ENCODE data around the gene SLC2A13. TPM values are rescaled to one million over a fixed set of nuclear protein-coding genes. Genes with fewer than 3 reads are reported as not detected.
"Not testable (repeated sequence)": the region's sequence is repeated elsewhere in the genome, so short reads cannot be mapped to it uniquely, and the experiment has no call there.

SLC2A13 gene
- total and polyA plus RNA-seq, 8 donors, result 2.7 to 10.7 (median 6.8) TPM

GRCh38 chr12:39930101-39930500 lies 175.8 kb downstream of the SLC2A13 start:
- ATAC-seq (no peak), FAIRE-seq (no peak), DNase-seq (no peak)
- Histone ChIP-seq H3K4me3 (no peak overlapping the region), H3K27me3 (no peaks in the 10 kb centered on the region), H3K9me3 (no peaks in the 10 kb centered on the region), H3K27ac (no peak overlapping the region), H3K36me3 (no peaks in the 10 kb centered on the region), H3K4me1 (peaks cover 0 to 10% (median 0%) of the 10 kb centered on the region in 3 donors)
- intact Hi-C loops (cut with DNase I), result no loop called here
- no peak for TF ChIP-seq CTCF (IDR thresholded peaks at IDR 0.05)
- 74 to 79% methylated on average over 3 of the region's 3 CpGs for WGBS, 2 donors

DNA sequence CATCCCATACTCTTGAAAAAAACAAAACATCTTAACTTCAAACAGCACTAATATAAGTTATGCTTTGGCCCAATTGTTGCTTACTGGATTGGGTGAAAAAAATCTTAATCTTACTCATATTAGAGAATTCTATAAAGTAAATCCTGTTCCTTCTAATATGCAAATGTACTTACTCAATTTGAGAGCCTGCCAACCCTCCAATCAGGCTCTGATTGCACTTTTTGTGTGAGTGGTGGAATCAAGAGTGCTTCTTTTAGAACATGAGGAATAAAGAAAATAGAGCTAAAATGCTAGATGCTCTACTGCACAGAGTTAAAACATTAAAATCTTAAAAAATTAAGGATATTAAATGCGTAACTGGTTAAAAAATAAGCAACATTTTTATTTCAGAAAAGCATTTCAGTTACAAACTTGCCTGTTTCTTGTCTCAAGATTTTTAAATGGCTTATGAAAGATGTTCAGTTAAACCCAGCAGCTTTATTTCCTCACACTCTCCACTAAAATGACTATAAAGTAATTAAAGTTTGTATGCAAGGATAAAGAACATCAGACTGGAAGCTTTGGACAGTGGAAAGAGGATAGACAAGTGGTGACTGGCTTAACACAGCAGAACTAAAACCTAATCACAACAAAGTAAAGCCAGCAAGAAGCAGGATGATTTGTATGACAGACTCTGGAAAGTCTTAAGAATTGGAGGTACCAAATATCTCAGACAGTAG lies 177.5 kb downstream of the SLC2A13 start:
- DNase-seq (no peak), ATAC-seq (no peak), FAIRE-seq (no peak)
- 89 to 91% methylated on average over 1 of the region's 1 CpG for WGBS, 2 donors
- Histone ChIP-seq H3K4me1 (peaks cover 0 to 10% (median 0%) of the 10 kb centered on the region in 3 donors), H3K4me3 (no peak overlapping the region), H3K27ac (no peak overlapping the region), H3K36me3 (no peaks in the 10 kb centered on the region), H3K27me3 (no peaks in the 10 kb centered on the region), H3K9me3 (no peaks in the 10 kb centered on the region)
- intact Hi-C loops (cut with DNase I), result no loop called here
- no peak for TF ChIP-seq CTCF (IDR thresholded peaks at IDR 0.05)

DNA sequence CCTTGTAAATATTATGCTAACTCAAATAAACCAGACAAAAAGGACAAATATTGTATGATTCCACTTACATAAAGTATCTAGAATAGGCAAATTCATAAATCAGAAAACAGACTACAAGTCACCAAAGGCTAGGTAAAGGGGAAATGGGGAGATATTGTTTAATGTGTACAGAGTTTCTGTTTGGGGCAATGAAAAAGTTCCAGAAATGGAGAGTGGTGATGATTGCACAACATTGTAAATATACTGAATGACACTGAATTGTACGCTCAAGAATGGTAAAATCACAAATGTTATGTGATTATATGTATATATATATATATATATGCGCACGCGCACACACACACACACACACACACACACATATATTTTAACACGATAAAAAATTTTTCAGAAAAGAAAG lies 182.5 kb downstream of the SLC2A13 start:
- FAIRE-seq (no peak), DNase-seq (no peak), ATAC-seq (no peak)
- no peak for TF ChIP-seq CTCF (IDR thresholded peaks at IDR 0.05)
- Histone ChIP-seq H3K4me1 (peaks cover 7 to 9% (median 9%) of the 10 kb centered on the region in 3 donors), H3K27me3 (no peaks in the 10 kb centered on the region), H3K4me3 (no peak overlapping the region), H3K27ac (no peak overlapping the region), H3K36me3 (no peaks in the 10 kb centered on the region), H3K9me3 (no peaks in the 10 kb centered on the region)
- WGBS, 2 donors, result 74 to 75% methylated on average over 5 of the region's 5 CpGs
- intact Hi-C loops (cut with DNase I), result no loop called here

- DNase-seq; H3K4me3 ChIP-seq; H3K27me3 ChIP-seq; H3K4me1 ChIP-seq; H3K27ac ChIP-seq; intact Hi-C loops (cut with DNase I); H3K9me3 ChIP-seq; H3K36me3 ChIP-seq: not testable (repeated sequence)
- ATAC-seq, result peak in 1 of 4 donors; percentile 34
- FAIRE-seq, result peak; percentile 92
These were observed 183.3 kb downstream of the SLC2A13 start for GRCh38 chr12:39922598-39922997.

- 79 to 81% methylated on average over 4 of the region's 4 CpGs for WGBS, 2 donors
- FAIRE-seq, result no peak
These were observed 185.2 kb downstream of the SLC2A13 start for GRCh38 chr12:39920647-39921046.

More at GRCh38 chr12:39920647-39921046, 185.2 kb downstream of the SLC2A13 start:
- no peak overlapping the region for H3K27ac ChIP-seq
- peak in 1 of 4 donors; percentile 16 for ATAC-seq
- no peaks in the 10 kb centered on the region for H3K36me3 ChIP-seq
- H3K27me3 ChIP-seq, result no peaks in the 10 kb centered on the region
- intact Hi-C loops (cut with DNase I), result no loop called here
- no peak for TF ChIP-seq CTCF (IDR thresholded peaks at IDR 0.05)
- no peak overlapping the region for H3K4me3 ChIP-seq
- H3K4me1 ChIP-seq, result peaks cover 7 to 9% (median 9%) of the 10 kb centered on the region in 3 donors
- no peak for DNase-seq
- no peaks in the 10 kb centered on the region for H3K9me3 ChIP-seq

Measured in pancreas (tissue), 10 donors.